ENCODE data around the gene NEK7. TPM values are rescaled to one million over a fixed set of nuclear protein-coding genes. Genes with fewer than 3 reads are reported as not detected.

The NEK7 gene
- total RNA-seq, 3 donors from 2014 or later (not counting 1 experiment from before 2014, with no cell fraction given): 34.1 to 57.5 (median 42.1) TPM

DNA sequence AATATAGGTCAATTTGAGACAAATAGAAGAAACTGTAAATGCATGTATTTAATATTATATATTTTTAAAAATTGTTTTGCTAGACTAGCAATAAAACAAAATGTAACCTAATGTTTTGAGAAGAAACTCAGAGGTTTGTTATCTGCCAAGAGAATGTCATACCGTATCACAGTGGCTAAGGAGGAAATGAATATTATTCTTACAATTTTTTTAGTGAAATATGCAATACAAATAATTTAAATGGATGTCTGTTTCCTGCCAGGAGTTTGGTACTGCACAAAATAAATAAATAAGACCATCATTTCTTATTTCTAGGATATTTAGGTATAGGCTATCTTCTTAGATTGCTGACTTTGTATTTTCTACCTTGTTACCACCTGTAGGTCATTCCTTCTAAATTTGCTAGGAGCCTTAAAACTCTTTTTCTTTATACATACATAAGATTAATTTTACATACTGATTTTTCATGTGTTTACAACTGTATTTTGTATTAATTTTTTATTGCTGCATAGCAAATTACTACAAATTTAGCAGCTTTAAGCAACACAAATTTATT, 113.6 kb downstream of the NEK7 start:
- no peaks in the 10 kb centered on the region for H3K27me3 ChIP-seq (ENCODE audit: control insufficient read depth, insufficient read depth, low read length)
- no peak for DNase-seq
- no peaks in the 10 kb centered on the region for H3K4me1 ChIP-seq (ENCODE audit: control insufficient read depth, insufficient read depth, low read length)
- H3K4me1 Mint-ChIP-seq: peaks cover 10 to 11% of the 10 kb centered on the region in 2 donors
- WGBS (ENCODE audit: insufficient coverage): no CpG with 5 or more reads among the region's 1 CpG
- no peak overlapping the region for H3K4me3 Mint-ChIP-seq
- intact Hi-C loops (cut with micrococcal nuclease): loop anchor here (10.0 kb wide), 1 partner anchor 186 kb away; no protein-coding TSS in a partner anchor
- no peak overlapping the region for H3K27ac ChIP-seq (ENCODE audit: low read length)
- H3K27me3 Mint-ChIP-seq (ENCODE audit: low read depth in 2 of 2): no peaks in the 10 kb centered on the region
- TF ChIP-seq, protein P1, sequence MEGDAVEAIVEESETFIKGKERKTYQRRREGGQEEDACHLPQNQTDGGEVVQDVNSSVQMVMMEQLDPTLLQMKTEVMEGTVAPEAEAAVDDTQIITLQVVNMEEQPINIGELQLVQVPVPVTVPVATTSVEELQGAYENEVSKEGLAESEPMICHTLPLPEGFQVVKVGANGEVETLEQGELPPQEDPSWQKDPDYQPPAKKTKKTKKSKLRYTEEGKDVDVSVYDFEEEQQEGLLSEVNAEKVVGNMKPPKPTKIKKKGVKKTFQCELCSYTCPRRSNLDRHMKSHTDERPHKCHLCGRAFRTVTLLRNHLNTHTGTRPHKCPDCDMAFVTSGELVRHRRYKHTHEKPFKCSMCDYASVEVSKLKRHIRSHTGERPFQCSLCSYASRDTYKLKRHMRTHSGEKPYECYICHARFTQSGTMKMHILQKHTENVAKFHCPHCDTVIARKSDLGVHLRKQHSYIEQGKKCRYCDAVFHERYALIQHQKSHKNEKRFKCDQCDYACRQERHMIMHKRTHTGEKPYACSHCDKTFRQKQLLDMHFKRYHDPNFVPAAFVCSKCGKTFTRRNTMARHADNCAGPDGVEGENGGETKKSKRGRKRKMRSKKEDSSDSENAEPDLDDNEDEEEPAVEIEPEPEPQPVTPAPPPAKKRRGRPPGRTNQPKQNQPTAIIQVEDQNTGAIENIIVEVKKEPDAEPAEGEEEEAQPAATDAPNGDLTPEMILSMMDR (IDR thresholded peaks at IDR 0.05): no peak
- no peak overlapping the region for H3K27ac Mint-ChIP-seq
- peaks cover 5% of the 10 kb centered on the region for H3K36me3 ChIP-seq (ENCODE audit: control insufficient read depth, insufficient read depth, low read length)
- no peaks in the 10 kb centered on the region for H3K9me3 Mint-ChIP-seq
- no peaks in the 10 kb centered on the region for H3K36me3 Mint-ChIP-seq
- H3K4me3 ChIP-seq (ENCODE audit: low read length): no peak overlapping the region
- no peak for ATAC-seq
- H3K9me3 ChIP-seq (ENCODE audit: control insufficient read depth, insufficient read depth, low read length): no peaks in the 10 kb centered on the region

DNA sequence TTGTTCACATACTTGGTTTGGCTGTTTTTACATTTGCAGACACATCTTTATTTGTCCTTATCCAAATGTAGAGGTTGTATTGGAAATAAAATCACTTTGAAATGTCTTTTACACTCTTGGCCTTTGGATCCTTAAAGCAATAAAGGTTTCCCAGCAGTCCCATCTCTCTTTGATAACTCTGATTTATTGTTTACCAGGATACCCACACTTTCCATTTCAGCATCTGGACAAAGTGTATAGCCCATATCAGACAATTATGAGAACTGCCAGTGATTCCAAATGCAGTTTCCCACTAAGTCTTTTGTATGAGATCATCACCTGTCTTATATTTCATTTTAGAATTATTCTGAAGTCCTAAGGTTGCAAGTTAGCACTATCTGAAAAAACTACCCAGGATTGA, 114.7 kb downstream of the NEK7 start:
- no peaks in the 10 kb centered on the region for H3K4me1 ChIP-seq (ENCODE audit: control insufficient read depth, insufficient read depth, low read length)
- Mint-ChIP-seq H3K27me3 (ENCODE audit: low read depth in 2 of 2) (no peaks in the 10 kb centered on the region), H3K27ac (no peak overlapping the region), H3K9me3 (no peaks in the 10 kb centered on the region), H3K36me3 (no peaks in the 10 kb centered on the region), H3K4me1 (peaks cover 8 to 11% of the 10 kb centered on the region in 2 donors), H3K4me3 (no peak overlapping the region)
- TF ChIP-seq, protein P1 (IDR thresholded peaks at IDR 0.05): no peak
- H3K36me3 ChIP-seq (ENCODE audit: control insufficient read depth, insufficient read depth, low read length): peaks cover 5% of the 10 kb centered on the region
- no peak for DNase-seq
- H3K9me3 ChIP-seq (ENCODE audit: control insufficient read depth, insufficient read depth, low read length): no peaks in the 10 kb centered on the region
- no peaks in the 10 kb centered on the region for H3K27me3 ChIP-seq (ENCODE audit: control insufficient read depth, insufficient read depth, low read length)
- no peak for ATAC-seq
- intact Hi-C loops (cut with micrococcal nuclease): loop anchor here (10.0 kb wide), 1 partner anchor 187 kb away; no protein-coding TSS in a partner anchor
- no peak overlapping the region for H3K4me3 ChIP-seq (ENCODE audit: low read length)
- no peak overlapping the region for H3K27ac ChIP-seq (ENCODE audit: low read length)

DNA sequence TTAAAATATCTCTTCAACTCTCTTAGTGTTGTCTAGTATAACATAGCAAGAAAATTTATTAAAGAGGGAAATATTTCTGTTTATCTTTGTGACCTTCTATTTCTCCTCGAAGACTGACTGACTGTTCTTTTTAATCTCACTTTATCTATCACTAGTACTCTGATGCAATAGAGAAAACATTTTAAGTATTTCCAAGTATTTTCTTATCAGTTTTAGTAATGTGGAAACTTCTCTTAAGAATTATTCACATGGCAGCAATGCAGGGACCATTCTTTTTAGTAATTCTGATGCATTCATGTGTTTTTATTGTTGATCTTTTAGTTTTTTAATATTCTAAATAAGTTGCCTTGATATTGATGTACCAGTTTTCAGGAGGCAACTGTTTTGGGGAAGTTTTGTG, 115.7 kb downstream of the NEK7 start:
- Histone ChIP-seq H3K27ac (ENCODE audit: low read length) (no peak overlapping the region), H3K9me3 (ENCODE audit: control insufficient read depth, insufficient read depth, low read length) (no peaks in the 10 kb centered on the region), H3K27me3 (ENCODE audit: control insufficient read depth, insufficient read depth, low read length) (no peaks in the 10 kb centered on the region), H3K4me1 (ENCODE audit: control insufficient read depth, insufficient read depth, low read length) (no peaks in the 10 kb centered on the region), H3K4me3 (ENCODE audit: low read length) (no peak overlapping the region), H3K36me3 (ENCODE audit: control insufficient read depth, insufficient read depth, low read length) (no peaks in the 10 kb centered on the region)
- ATAC-seq (no peak), DNase-seq (no peak)
- no peak overlapping the region for H3K4me3 Mint-ChIP-seq
- H3K27ac Mint-ChIP-seq: peak overlapping the region in 1 of 2 donors; percentile 22
- TF ChIP-seq, protein P1 (IDR thresholded peaks at IDR 0.05): no peak
- no peaks in the 10 kb centered on the region for H3K27me3 Mint-ChIP-seq (ENCODE audit: low read depth in 2 of 2)
- H3K4me1 Mint-ChIP-seq: peaks cover 8 to 11% of the 10 kb centered on the region in 2 donors
- no peaks in the 10 kb centered on the region for H3K9me3 Mint-ChIP-seq
- no peaks in the 10 kb centered on the region for H3K36me3 Mint-ChIP-seq
- intact Hi-C loops (cut with micrococcal nuclease): loop anchor here (10.0 kb wide), 1 partner anchor 188 kb away; no protein-coding TSS in a partner anchor
- no CpG with 5 or more reads among the region's 1 CpG for WGBS (ENCODE audit: insufficient coverage)

Measured in natural killer cell (primary cell).